Calu3 (cell line): Measurements from ENCODE around the gene ENO1. TPM values are rescaled to one million over a fixed set of nuclear protein-coding genes. Genes with fewer than 3 reads are reported as not detected.

ENCODE experiments used
- BruUV-seq: library from RNA; stranded (reverse); fragments of 400-500 nt; replicated peaks from 2 replicates; lab custom pipeline; 2021; lab: Mats Ljungman, UMichigan
- CTCF ChIA-PET: fragments of 300-600 bp; sonication (Branson Sonifier 250); formaldehyde crosslinking; loops from one replicate; lab custom pipeline; 2022; ENCODE audit warnings: antibody characterized with exemption; lab: Charles Lee
- DNase-seq: peaks from one replicate; pipeline ENCODE4 v3.0.0; 2022
- H3K27ac Mint-ChIP-seq: one replicate; pipeline ENCODE4 v1.8.0; 2022; ENCODE audit warnings: mixed read lengths; ENCODE audit not compliant: unreplicated experiment
- H3K27me3 Mint-ChIP-seq: one replicate; pipeline ENCODE4 v1.8.0; 2022; ENCODE audit warnings: mixed read lengths; ENCODE audit not compliant: unreplicated experiment
- H3K36me3 Mint-ChIP-seq: one replicate; pipeline ENCODE4 v1.8.0; 2022; ENCODE audit warnings: mild to moderate bottlenecking, moderate library complexity, mixed read lengths; ENCODE audit not compliant: insufficient read depth, unreplicated experiment
- H3K4me1 Mint-ChIP-seq: one replicate; pipeline ENCODE4 v1.8.0; 2022; ENCODE audit warnings: mild to moderate bottlenecking, low read depth, mixed read lengths; ENCODE audit not compliant: unreplicated experiment
- H3K4me3 Mint-ChIP-seq: one replicate; pipeline ENCODE4 v1.8.0; 2022; ENCODE audit warnings: mild to moderate bottlenecking, low read depth, moderate library complexity, mixed read lengths; ENCODE audit not compliant: unreplicated experiment
- H3K9me3 Mint-ChIP-seq: one replicate; pipeline ENCODE4 v1.8.0; 2022; ENCODE audit warnings: low read depth, mixed read lengths; ENCODE audit not compliant: unreplicated experiment
- intact Hi-C: fragments of 100-400 bp; cut with micrococcal nuclease; formaldehyde crosslinking; loops from one replicate; pipeline ENCODE4 v1.10.0; 2022; ENCODE audit not compliant: unreplicated experiment
- total RNA-seq: library from RNA; stranded (reverse); gene quantifications from 2 replicates; pipeline ENCODE4 v1.2.3, GENCODE V29; 2022
- TF ChIP-seq, protein P1 (sequence below): fragments of 200-600 bp; IDR thresholded peaks from one replicate; pipeline ENCODE4 v1.8.0; 2022; ENCODE audit warnings: antibody characterized with exemption; ENCODE audit not compliant: unreplicated experiment

Gene ENO1
- total RNA-seq, 1 experiment from 2014 or later: 1,003 TPM

DNA sequence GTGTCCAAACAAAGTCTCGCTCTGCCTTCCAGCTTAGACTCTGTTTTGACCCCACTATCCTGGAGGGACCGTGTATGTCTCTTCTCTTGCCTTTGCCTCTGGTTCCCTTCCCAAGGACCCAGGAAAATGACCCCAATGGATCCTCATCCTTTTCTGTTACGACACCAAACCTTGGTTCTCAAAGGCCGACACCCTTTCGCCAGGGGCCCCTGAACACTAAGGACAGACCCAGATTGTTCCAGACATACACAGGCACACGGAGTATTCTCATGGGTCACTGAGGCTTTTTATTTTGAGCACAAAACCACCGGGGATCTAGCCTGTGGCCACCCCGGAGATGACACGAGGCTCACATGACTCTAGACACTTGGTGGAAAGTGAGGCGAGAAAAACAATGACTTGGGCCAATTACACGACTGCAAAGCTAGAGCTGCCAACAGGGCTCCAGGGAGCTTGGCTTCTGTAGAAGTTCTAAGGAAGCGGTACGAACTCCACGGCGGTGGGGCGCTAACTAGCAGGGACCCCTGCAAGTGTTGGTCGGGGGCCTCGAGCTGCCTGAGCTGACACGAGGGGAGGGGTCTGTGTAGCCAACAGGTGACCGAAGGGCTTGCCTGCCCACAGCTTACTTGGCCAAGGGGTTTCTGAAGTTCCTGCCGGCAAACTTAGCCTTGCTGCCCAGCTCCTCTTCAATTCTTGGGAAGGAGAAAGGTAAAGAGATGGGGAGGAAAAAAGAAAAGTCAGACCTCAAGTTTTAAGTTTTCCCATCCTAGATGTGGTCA is 17.6 kb downstream of the ENO1 start:
- H3K9me3 Mint-ChIP-seq: no peaks in the 10 kb centered on the region
- H3K4me3 Mint-ChIP-seq: no peak overlapping the region
- intact Hi-C loops: no loop called here
- peaks cover 18% of the 10 kb centered on the region for H3K4me1 Mint-ChIP-seq
- no peaks in the 10 kb centered on the region for H3K27me3 Mint-ChIP-seq
- TF ChIP-seq, protein P1, sequence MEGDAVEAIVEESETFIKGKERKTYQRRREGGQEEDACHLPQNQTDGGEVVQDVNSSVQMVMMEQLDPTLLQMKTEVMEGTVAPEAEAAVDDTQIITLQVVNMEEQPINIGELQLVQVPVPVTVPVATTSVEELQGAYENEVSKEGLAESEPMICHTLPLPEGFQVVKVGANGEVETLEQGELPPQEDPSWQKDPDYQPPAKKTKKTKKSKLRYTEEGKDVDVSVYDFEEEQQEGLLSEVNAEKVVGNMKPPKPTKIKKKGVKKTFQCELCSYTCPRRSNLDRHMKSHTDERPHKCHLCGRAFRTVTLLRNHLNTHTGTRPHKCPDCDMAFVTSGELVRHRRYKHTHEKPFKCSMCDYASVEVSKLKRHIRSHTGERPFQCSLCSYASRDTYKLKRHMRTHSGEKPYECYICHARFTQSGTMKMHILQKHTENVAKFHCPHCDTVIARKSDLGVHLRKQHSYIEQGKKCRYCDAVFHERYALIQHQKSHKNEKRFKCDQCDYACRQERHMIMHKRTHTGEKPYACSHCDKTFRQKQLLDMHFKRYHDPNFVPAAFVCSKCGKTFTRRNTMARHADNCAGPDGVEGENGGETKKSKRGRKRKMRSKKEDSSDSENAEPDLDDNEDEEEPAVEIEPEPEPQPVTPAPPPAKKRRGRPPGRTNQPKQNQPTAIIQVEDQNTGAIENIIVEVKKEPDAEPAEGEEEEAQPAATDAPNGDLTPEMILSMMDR: no peak
- CTCF ChIA-PET: interaction anchor here (0.6 kb wide), 1 partner anchor 280 kb away, joined by 3 read pairs; no protein-coding TSS in a partner anchor
- H3K27ac Mint-ChIP-seq: peak overlapping the region; percentile 79
- peaks cover 59% of the 10 kb centered on the region for H3K36me3 Mint-ChIP-seq
- no TSS peak for BruUV-seq
- DNase-seq: no peak

DNA sequence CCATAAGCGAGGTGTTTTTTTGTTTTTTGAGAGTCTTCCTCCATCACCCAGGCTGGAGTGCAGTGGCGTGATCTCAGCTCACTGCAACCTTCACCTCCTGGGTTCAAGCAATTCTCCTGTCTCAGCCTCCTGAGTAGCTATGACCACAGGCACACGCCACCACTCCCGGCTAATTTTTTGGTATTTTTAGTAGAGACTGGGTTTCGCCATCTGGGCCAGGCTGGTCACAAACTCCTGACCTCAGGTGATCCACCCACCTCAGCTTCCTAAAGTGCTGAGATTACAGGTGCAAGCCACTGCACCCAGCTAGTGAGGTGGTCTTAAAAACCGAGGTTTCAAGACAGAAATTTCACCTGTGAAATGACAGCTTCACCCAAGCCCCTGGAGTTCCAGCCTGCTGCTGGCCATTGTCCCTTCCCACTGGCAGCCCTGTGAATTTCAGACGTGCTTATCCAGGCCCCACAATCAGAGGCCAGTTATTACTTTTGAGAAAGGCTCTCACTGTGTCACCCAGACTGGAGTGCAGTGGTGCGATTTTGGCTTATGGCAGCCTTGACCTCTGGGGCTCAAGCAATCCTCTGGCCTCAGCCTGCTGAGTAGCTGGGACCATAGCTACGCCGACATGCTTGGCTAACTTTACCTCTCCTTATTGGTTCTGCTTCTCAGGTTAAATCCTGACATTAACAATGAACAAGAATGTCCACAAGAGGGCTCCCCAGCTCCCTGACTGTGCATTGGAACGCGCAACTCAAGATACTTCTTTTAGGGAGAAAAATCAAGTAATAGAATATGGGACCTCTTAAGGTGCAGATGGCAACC is 19.4 kb downstream of the ENO1 start:
- H3K27ac Mint-ChIP-seq: no peak overlapping the region
- H3K9me3 Mint-ChIP-seq: no peaks in the 10 kb centered on the region
- no peaks in the 10 kb centered on the region for H3K27me3 Mint-ChIP-seq
- CTCF ChIA-PET: interaction anchor here (1.5 to 2.6 kb wide), 3 partner anchors 10 to 104 kb away, joined by 4 to 6 read pairs (median 4); no protein-coding TSS in a partner anchor
- H3K36me3 Mint-ChIP-seq: peaks cover 56% of the 10 kb centered on the region
- DNase-seq: peak; percentile 44
- no TSS peak for BruUV-seq
- TF ChIP-seq, protein P1: peak; percentile 34
- H3K4me3 Mint-ChIP-seq: no peak overlapping the region
- peaks cover 18% of the 10 kb centered on the region for H3K4me1 Mint-ChIP-seq
- intact Hi-C loops: no loop called here

DNA sequence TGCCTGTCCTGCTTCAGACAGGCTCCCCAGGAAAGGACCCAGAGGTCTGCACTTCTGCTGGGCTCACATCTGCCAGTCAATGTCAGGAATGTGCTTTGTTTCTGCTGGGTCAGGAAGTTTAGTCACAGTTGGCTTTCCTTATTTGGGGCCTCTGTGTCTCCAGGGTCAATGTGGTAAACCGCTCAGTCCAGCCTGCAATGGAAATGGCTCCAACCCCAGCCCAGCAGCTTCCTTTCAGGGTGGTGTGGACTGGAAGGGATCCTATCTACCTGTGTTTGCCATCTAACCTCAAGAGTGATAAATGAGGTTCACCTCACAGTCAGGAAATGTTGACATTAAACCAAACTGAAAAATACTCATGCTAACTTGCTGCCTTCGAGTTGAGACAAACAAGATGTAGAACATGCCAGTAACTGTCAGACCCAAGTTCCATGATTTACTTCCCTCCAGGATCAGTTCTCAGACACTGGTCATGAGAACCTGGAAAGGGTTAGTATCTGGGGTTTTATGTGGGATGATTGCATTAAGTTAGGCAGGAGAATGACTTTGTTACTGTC is 20.3 kb downstream of the ENO1 start:
- DNase-seq: peak; percentile 48
- intact Hi-C loops: no loop called here
- H3K36me3 Mint-ChIP-seq: peaks cover 48% of the 10 kb centered on the region
- H3K27ac Mint-ChIP-seq: no peak overlapping the region
- H3K9me3 Mint-ChIP-seq: no peaks in the 10 kb centered on the region
- CTCF ChIA-PET: interaction anchor here (1.5 to 2.6 kb wide), 3 partner anchors 9 to 105 kb away, joined by 4 to 6 read pairs (median 4); no protein-coding TSS in a partner anchor
- TF ChIP-seq, protein P1: no peak
- peaks cover 18% of the 10 kb centered on the region for H3K4me1 Mint-ChIP-seq
- H3K27me3 Mint-ChIP-seq: no peaks in the 10 kb centered on the region
- BruUV-seq: no TSS peak
- no peak overlapping the region for H3K4me3 Mint-ChIP-seq

DNA sequence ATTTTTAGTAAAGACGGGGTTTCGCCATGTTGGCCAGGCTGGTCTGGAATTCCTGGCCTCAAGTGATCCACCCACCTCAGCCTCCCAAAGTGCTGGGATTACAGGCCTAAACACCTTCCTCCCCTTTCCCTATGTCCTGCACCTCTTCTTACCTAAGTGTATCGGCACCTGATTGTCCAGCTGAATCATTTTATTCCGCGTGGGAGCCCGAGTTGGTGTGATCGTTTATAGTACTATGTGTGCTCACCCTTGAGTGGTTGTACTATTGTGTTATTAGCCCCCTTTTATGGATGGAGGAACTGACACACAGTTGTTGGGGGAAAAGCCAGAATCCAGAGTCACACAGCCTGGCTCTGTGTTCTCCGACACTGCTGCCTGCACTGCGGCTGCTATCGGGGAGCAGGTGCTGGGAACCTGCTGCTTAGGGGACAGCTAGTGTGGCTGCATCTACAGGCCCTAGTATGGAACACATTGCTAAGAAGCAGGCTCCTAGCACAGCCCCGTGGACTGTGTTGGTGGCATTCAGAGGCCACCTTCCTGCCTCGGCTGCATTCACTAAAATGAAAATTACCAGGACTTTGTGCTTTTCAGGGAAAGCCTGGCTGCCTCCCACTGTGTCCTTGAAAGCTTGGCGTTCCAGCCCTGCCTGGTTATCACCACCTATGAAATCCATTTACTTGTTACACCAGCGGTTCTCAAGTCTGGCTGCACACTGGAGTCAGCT is 21.6 kb downstream of the ENO1 start:
- peaks cover 18% of the 10 kb centered on the region for H3K4me1 Mint-ChIP-seq
- no peak for DNase-seq
- peaks cover 36% of the 10 kb centered on the region for H3K36me3 Mint-ChIP-seq
- no peaks in the 10 kb centered on the region for H3K9me3 Mint-ChIP-seq
- CTCF ChIA-PET: interaction anchor here (0.6 to 2.6 kb wide), 2 partner anchors 8 to 783 kb away, joined by 4 to 6 read pairs; no protein-coding TSS in a partner anchor
- no peaks in the 10 kb centered on the region for H3K27me3 Mint-ChIP-seq
- TF ChIP-seq, protein P1: no peak
- no TSS peak for BruUV-seq
- no peak overlapping the region for H3K4me3 Mint-ChIP-seq
- intact Hi-C loops: no loop called here
- no peak overlapping the region for H3K27ac Mint-ChIP-seq
